Ishikawa (cell line): ENCODE results near the gene CEMP1.

Experiments used
- CEBPB ChIP-seq: IDR thresholded peaks from 2 replicates; pipeline ENCODE4 v1.6.1; 2012
- CREB1 ChIP-seq: IDR thresholded peaks from 2 replicates; pipeline ENCODE4 v1.6.1; 2012; ENCODE audit warnings: low read depth
- EGR1 ChIP-seq: IDR thresholded peaks from 2 replicates; pipeline ENCODE4 v1.6.1; 2012
- EP300 ChIP-seq: IDR thresholded peaks from 2 replicates; pipeline ENCODE4 v1.6.1; 2012; ENCODE audit warnings: borderline replicate concordance
- FOXM1 ChIP-seq: IDR thresholded peaks from 2 replicates; pipeline ENCODE4 v1.6.1; 2012; ENCODE audit warnings: low read depth, borderline replicate concordance
- MAX ChIP-seq: IDR thresholded peaks from 2 replicates; pipeline ENCODE4 v1.6.1; 2012
- NFIC ChIP-seq: IDR thresholded peaks from 2 replicates; pipeline ENCODE4 v1.6.1; 2012
- RAD21 ChIP-seq: IDR thresholded peaks from 2 replicates; pipeline ENCODE4 v1.6.1; 2012; ENCODE audit warnings: low read depth
- REST ChIP-seq: IDR thresholded peaks from 2 replicates; pipeline ENCODE4 v1.6.1; 2012; ENCODE audit warnings: low read depth, mild to moderate bottlenecking
- TAF1 ChIP-seq: IDR thresholded peaks from 2 replicates; pipeline ENCODE4 v1.6.1; 2012; ENCODE audit warnings: low read depth, mild to moderate bottlenecking
- TCF12 ChIP-seq: IDR thresholded peaks from 2 replicates; pipeline ENCODE4 v1.6.1; 2012; ENCODE audit warnings: low read depth
- TEAD4 ChIP-seq: IDR thresholded peaks from 2 replicates; pipeline ENCODE4 v1.6.1; 2012
- USF1 ChIP-seq: IDR thresholded peaks from 2 replicates; pipeline ENCODE4 v1.6.1; 2012
- YY1 ChIP-seq: IDR thresholded peaks from 2 replicates; pipeline ENCODE4 v1.6.1; 2012; ENCODE audit warnings: low read depth
- ZBTB7A ChIP-seq: IDR thresholded peaks from 2 replicates; pipeline ENCODE4 v1.6.1; 2012; ENCODE audit warnings: low read depth

The CEMP1 gene

GRCh38 chr16:2507052-2507659 lies 24.1 kb downstream of the CEMP1 start:
- no peak for TF ChIP-seq REST
- no peak for TF ChIP-seq RAD21
- no peak for TF ChIP-seq USF1
- TF ChIP-seq CEBPB, result no peak
- TF ChIP-seq NFIC, result no peak
- no peak for TF ChIP-seq YY1
- TF ChIP-seq EGR1, result no peak
- no peak for TF ChIP-seq EP300
- TF ChIP-seq TCF12, result no peak
- no peak for TF ChIP-seq MAX
- TF ChIP-seq ZBTB7A, result no peak
- no peak for TF ChIP-seq FOXM1
- TF ChIP-seq TEAD4, result no peak
- no peak for TF ChIP-seq CREB1
- no peak for TF ChIP-seq TAF1

DNA sequence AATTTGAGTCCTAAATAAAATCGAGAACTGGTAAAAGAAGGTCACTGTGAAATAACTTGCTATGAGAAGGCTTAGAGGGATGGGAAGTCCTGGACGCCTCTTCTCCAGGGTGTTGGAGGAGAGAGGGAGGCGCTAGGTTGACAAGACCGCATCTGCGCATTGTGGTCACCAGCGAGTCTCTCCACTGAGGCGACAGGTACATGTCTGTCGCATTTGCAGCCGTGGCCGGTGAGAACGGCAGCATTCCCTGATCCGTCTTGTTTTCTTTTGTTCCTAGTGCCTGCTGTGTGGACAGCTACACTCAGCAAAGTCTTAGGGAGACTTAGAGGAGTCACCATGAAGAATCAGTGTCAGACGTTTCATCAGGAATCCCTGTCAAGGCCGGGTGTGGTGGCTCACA lies 25.5 kb downstream of the CEMP1 start:
- no peak for TF ChIP-seq REST
- TF ChIP-seq CEBPB, result no peak
- no peak for TF ChIP-seq TAF1
- no peak for TF ChIP-seq FOXM1
- no peak for TF ChIP-seq MAX
- no peak for TF ChIP-seq RAD21
- TF ChIP-seq ZBTB7A, result no peak
- TF ChIP-seq CREB1, result no peak
- TF ChIP-seq NFIC, result no peak
- no peak for TF ChIP-seq TCF12

GRCh38 chr16:2501946-2502895 lies 29.0 kb downstream of the CEMP1 start:
- TF ChIP-seq MAX (no peak; the same call in 1 of the 2 replicates), TCF12 (no peak), RAD21 (no peak), FOXM1 (no peak), CEBPB (no peak), EP300 (no peak), TEAD4 (no peak), NFIC (no peak), REST (no peak), TAF1 (no peak), YY1 (no peak), EGR1 (no peak), CREB1 (no peak), ZBTB7A (no peak)
